Psoas muscle (tissue), 8 donors: Measurements from ENCODE around the gene RBBP8NL. TPM values are rescaled to one million over a fixed set of nuclear protein-coding genes. Genes with fewer than 3 reads are reported as not detected.
A peak's percentile ranks its signal among the peaks of the same experiment; 100 is the strongest.

Experiments
- ATAC-seq, 4 donors: fragments of 200-7000 bp; cut with Tn5 transposase; one replicate each; pipeline ENCODE4 v1.9.1; 2020; ENCODE audit warnings: moderate library complexity in 3 of 4, mild to moderate bottlenecking in 2 of 4
- DNase-seq, 2 donors: peaks; one replicate each; pipeline ENCODE4 v3.0.0-alpha.2; 2020
- H3K27ac ChIP-seq: fragments of 200-600 bp; one replicate; pipeline ENCODE4 v1.8.0; 2022
- H3K27me3 ChIP-seq, 3 donors: fragments of 200-600 bp in 1 of 3; one replicate each; pipeline versions ENCODE4 v1.6.1 to v1.8.0; 2013 to 2022; ENCODE audit warnings: low read length in 2 of 3, mild to moderate bottlenecking in 2 of 3, moderate library complexity in 1 of 3; ENCODE audit not compliant: insufficient read depth in 3 of 3
- H3K36me3 ChIP-seq, 2 donors: fragments of 200-600 bp in 1 of 2; one replicate each; pipeline versions ENCODE4 v1.6.1 to v1.8.0; 2013 to 2022; ENCODE audit warnings: low read depth in 1 of 2, mild to moderate bottlenecking in 1 of 2, moderate library complexity in 1 of 2; ENCODE audit not compliant: insufficient read depth in 1 of 2
- H3K4me1 ChIP-seq: fragments of 200-600 bp; one replicate; pipeline ENCODE4 v1.8.0; 2022
- H3K4me3 ChIP-seq: fragments of 200-600 bp; one replicate; pipeline ENCODE4 v1.8.0; 2022; ENCODE audit warnings: mild to moderate bottlenecking
- H3K9me3 ChIP-seq: fragments of 200-600 bp; one replicate; pipeline ENCODE4 v1.8.0; 2022
- whole genome bisulfite sequencing, 3 donors: extraction: QIAGEN DNeasy Blood & Tissue Kit; methylation state at CpG; one replicate each; pipeline versions ENCODE4 v1.1.6 to v1.1.7; 2013; 5-methylcytosine and 5-hydroxymethylcytosine counted together
- intact Hi-C, 2 donors: fragments of 100-400 bp; cut with DNase I; formaldehyde crosslinking; loops; one replicate each; pipeline versions ENCODE4 v1.11.0 to v1.14.2; 2022
- polyA plus RNA-seq, 3 donors: library from polyadenylated mRNA; stranded (reverse); fragments of 200-250 nt; gene quantifications; one replicate each; pipeline ENCODE4 v1.2.3, GENCODE V29; 2013
- total RNA-seq, 4 donors: library from RNA; stranded (reverse); fragmentation: NEBNext Ultra II Directional in 2 of 4; extraction: Animal tissue kit (Norgen Biotek cat#: 25700) in 2 of 4; gene quantifications; one replicate each; pipeline versions ENCODE4 v1.2.1 to v1.2.4, GENCODE V29; 2021 to 2023
- TF ChIP-seq, protein P1 (sequence below): fragments of 200-600 bp; IDR thresholded peaks from one replicate; pipeline ENCODE4 v1.8.0; 2022; ENCODE audit warnings: antibody characterized with exemption
- donor health status: healthy with polysubstance abuse.
- donor health status: DM: no; HTN: no; CAD: no; lungs with moderate emphysema.
- donor health status: Bipolar disorder and iron deficiency.
- donor health status: healthy.
- donor health status: DM: yes; HTN: yes; CAD: no.
- donor health status: DM: no; HTN: no; CAD: no.
- donor health status: DM: no; HTN: no; CAD: no.
- donor health status: DM: yes; HTN: yes; CAD: no.

RBBP8NL gene
- total and polyA plus RNA-seq, 7 donors, result 0.03 to 0.08 TPM; not detected in 5

- intact Hi-C loops, result no loop called here
- H3K9me3 ChIP-seq, result no peaks in the 10 kb centered on the region
- H3K27me3 ChIP-seq, result no peaks in the 10 kb centered on the region
- no peak overlapping the region for H3K27ac ChIP-seq
- 58 to 64% (median 63%) methylated on average over 13 of the region's 13 CpGs for WGBS, 3 donors
- H3K36me3 ChIP-seq, result peaks cover 0 to 5% of the 10 kb centered on the region in 2 donors
- H3K4me3 ChIP-seq, result no peak overlapping the region
- H3K4me1 ChIP-seq, result peaks cover 60% of the 10 kb centered on the region
- TF ChIP-seq, protein P1, sequence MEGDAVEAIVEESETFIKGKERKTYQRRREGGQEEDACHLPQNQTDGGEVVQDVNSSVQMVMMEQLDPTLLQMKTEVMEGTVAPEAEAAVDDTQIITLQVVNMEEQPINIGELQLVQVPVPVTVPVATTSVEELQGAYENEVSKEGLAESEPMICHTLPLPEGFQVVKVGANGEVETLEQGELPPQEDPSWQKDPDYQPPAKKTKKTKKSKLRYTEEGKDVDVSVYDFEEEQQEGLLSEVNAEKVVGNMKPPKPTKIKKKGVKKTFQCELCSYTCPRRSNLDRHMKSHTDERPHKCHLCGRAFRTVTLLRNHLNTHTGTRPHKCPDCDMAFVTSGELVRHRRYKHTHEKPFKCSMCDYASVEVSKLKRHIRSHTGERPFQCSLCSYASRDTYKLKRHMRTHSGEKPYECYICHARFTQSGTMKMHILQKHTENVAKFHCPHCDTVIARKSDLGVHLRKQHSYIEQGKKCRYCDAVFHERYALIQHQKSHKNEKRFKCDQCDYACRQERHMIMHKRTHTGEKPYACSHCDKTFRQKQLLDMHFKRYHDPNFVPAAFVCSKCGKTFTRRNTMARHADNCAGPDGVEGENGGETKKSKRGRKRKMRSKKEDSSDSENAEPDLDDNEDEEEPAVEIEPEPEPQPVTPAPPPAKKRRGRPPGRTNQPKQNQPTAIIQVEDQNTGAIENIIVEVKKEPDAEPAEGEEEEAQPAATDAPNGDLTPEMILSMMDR, result no peak
- DNase-seq, result no peak
- ATAC-seq, result no peak
Observed at GRCh38 chr20:62362590-62362940, 64.8 kb downstream of the RBBP8NL start.

DNA sequence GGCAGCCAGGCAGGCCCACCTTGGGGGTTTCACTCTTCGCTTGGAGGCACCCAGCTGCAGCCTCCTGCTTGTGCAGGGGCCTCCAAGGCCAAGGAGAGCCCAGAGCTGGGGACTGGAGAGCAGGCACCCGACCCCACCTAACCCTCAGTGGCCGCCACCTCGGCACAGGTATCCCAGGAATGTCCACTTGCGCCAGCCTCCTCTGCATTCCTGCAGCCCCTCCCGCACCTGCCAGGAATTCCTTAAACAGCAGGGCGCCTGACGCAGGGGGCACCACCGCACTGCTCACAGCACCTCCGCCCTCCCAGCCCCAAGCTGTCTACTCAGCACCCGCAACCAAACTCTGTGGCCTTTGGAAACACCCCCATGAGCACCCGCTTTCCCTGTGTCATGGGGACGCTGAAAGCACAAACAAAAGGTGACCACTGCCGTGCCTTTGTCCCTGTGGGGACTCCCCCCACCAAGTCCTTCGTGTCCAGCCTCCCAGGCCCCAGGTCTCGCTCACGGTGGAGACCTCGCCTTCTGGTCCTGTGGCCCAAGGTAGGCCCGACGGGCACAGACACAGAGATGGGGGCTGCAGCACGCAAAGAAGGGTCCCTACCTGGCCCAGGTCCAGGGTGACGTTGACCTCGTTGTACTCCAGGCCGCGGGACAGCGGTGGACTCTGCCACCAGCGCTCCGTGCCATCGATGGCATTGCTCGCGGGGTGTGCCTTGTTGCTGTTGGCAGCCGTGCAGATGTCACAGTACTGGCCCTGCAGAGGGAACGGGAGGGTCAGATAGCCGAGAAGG is 65.3 kb downstream of the RBBP8NL start:
- Histone ChIP-seq H3K27me3 (no peaks in the 10 kb centered on the region), H3K4me1 (peaks cover 63% of the 10 kb centered on the region), H3K4me3 (no peak overlapping the region), H3K27ac (peak overlapping the region; percentile 41), H3K36me3 (peaks cover 0 to 5% of the 10 kb centered on the region in 2 donors), H3K9me3 (no peaks in the 10 kb centered on the region)
- DNase-seq (peak; percentile 14 to 50), ATAC-seq (no peak)
- intact Hi-C loops, result no loop called here
- TF ChIP-seq, protein P1, result no peak
- WGBS, 3 donors, result 67 to 72% (median 70%) methylated on average over 34 of the region's 34 CpGs

- no peaks in the 10 kb centered on the region for H3K27me3 ChIP-seq
- DNase-seq (peak; percentile 29 to 60), ATAC-seq (no peak)
- TF ChIP-seq, protein P1, result no peak
- H3K9me3 ChIP-seq, result no peaks in the 10 kb centered on the region
- intact Hi-C loops, result no loop called here
- no peak overlapping the region for H3K4me3 ChIP-seq
- peaks cover 67% of the 10 kb centered on the region for H3K4me1 ChIP-seq
- peaks cover 0 to 5% of the 10 kb centered on the region in 2 donors for H3K36me3 ChIP-seq
- WGBS, 3 donors, result 62 to 66% (median 63%) methylated on average over 25 of the region's 25 CpGs
- H3K27ac ChIP-seq, result peak overlapping the region; percentile 41
Observed at GRCh38 chr20:62360854-62361798, 66.2 kb downstream of the RBBP8NL start.

Other genes starting within 250 kb of the RBBP8NL start
- 10 to 100 TPM; 29.5 to 56.5 (median 39.6) TPM for gene MTG2, start 244.5 kb downstream of the RBBP8NL start, total RNA-seq
- gene MTG2, start 244.5 kb downstream of the RBBP8NL start, polyA plus RNA-seq, result 10 to 100 TPM; 25.0 to 56.2 (median 46.7) TPM
- not detected for gene HRH3, start 207.3 kb downstream of the RBBP8NL start, total RNA-seq
- under 1 TPM in 1 of 3 donors, not detected in 2; 0.03 TPM for gene HRH3, start 207.3 kb downstream of the RBBP8NL start, polyA plus RNA-seq
- 10 to 100 TPM; 19.8 to 30.9 (median 24.8) TPM for gene OSBPL2, start 189.0 kb downstream of the RBBP8NL start, total RNA-seq
- 10 to 100 TPM in 2 of 3 donors, 1 to 10 TPM in 1; 9.6 to 22.8 (median 11.4) TPM for gene OSBPL2, start 189.0 kb downstream of the RBBP8NL start, polyA plus RNA-seq
- gene ADRM1, start 124.5 kb downstream of the RBBP8NL start, total RNA-seq, result 100 to 1,000 TPM; 142 to 280 (median 238) TPM
- 100 to 1,000 TPM; 355 to 603 (median 460) TPM for gene ADRM1, start 124.5 kb downstream of the RBBP8NL start, polyA plus RNA-seq
- gene LAMA5, start 60.2 kb downstream of the RBBP8NL start, total RNA-seq, result 10 to 100 TPM; 27.2 to 74.6 (median 46.5) TPM
- 10 to 100 TPM; 14.4 to 40.5 (median 23.3) TPM for gene LAMA5, start 60.2 kb downstream of the RBBP8NL start, polyA plus RNA-seq
- 1,000 to 10,000 TPM in 3 of 4 donors, 100 to 1,000 TPM in 1; 602 to 1,206 (median 1,044) TPM for gene RPS21, start 40.4 kb downstream of the RBBP8NL start, total RNA-seq
- gene RPS21, start 40.4 kb downstream of the RBBP8NL start, polyA plus RNA-seq, result 1,000 to 10,000 TPM; 3,473 to 5,162 (median 3,791) TPM
- 1 to 10 TPM; 3.0 to 4.2 (median 3.9) TPM for gene CABLES2, start 20.3 kb downstream of the RBBP8NL start, total RNA-seq
- gene CABLES2, start 20.3 kb downstream of the RBBP8NL start, polyA plus RNA-seq, result 1 to 10 TPM; 2.4 to 4.3 (median 3.5) TPM
- under 1 TPM in 2 of 4 donors, not detected in 2; 0.13 to 0.14 TPM for gene GATA5, start 48.5 kb upstream of the RBBP8NL start, total RNA-seq
- under 1 TPM in 2 of 3 donors, not detected in 1; 0.01 to 0.03 TPM for gene GATA5, start 48.5 kb upstream of the RBBP8NL start, polyA plus RNA-seq
- 10 to 100 TPM in 1 of 4 donors, 1 to 10 TPM in 3; 5.3 to 12.8 (median 8.7) TPM for gene SLCO4A1, start 215.0 kb upstream of the RBBP8NL start, total RNA-seq
- gene SLCO4A1, start 215.0 kb upstream of the RBBP8NL start, polyA plus RNA-seq, result 10 to 100 TPM in 2 of 3 donors, 1 to 10 TPM in 1; 9.8 to 38.5 (median 17.5) TPM